ENCODE measurements around the gene CXCR4.

The CXCR4 gene

GRCh38 chr2:136070913-136071312, 47.0 kb downstream of the CXCR4 start:
- Histone ChIP-seq H3K36me3 (ENCODE audit: insufficient read depth, low read length) (no peaks in the 10 kb centered on the region), H2AFZ (ENCODE audit: low read length) (no peak overlapping the region), H3K4me1 (ENCODE audit: insufficient read depth, low read length, poor library complexity, severe bottlenecking) (peaks cover 8% of the 10 kb centered on the region), H3K4me2 (ENCODE audit: low read depth, low read length, poor library complexity, severe bottlenecking) (no peak overlapping the region), H3K9me2 (replicated peaks; ENCODE audit: low read depth, low read length) (no peaks in the 10 kb centered on the region), H3F3A (ENCODE audit: low read depth) (no peaks in the 10 kb centered on the region), H3K4me3 (ENCODE audit: low read length, poor library complexity, severe bottlenecking) (no peak overlapping the region), H3K79me2 (ENCODE audit: insufficient read depth, low read length) (no peaks in the 10 kb centered on the region), H3K9me3 (ENCODE audit: insufficient read depth, low read depth, low read length) (peaks cover 16% of the 10 kb centered on the region), H3K9ac (ENCODE audit: low read depth, low read length, poor library complexity, severe bottlenecking) (no peak overlapping the region), H4K20me1 (ENCODE audit: insufficient read depth, low read length, poor library complexity, severe bottlenecking) (no peaks in the 10 kb centered on the region), H3K27me3 (ENCODE audit: insufficient read depth, low read length, poor library complexity, severe bottlenecking) (no peaks in the 10 kb centered on the region)
- no peak for TF ChIP-seq CTCF (conservative IDR thresholded peaks at IDR 0.05; ENCODE audit: low read length)
- TF ChIP-seq EZH2phosphoT487 (IDR thresholded peaks at IDR 0.05; ENCODE audit: borderline replicate concordance) = no peak

GRCh38 chr2:136069773-136070172, 48.2 kb downstream of the CXCR4 start:
- H3K27me3 ChIP-seq (ENCODE audit: insufficient read depth, low read length, poor library complexity, severe bottlenecking) = no peaks in the 10 kb centered on the region
- no peaks in the 10 kb centered on the region for H3K9me2 ChIP-seq (replicated peaks; ENCODE audit: low read depth, low read length)
- no peaks in the 10 kb centered on the region for H3K79me2 ChIP-seq (ENCODE audit: insufficient read depth, low read length)
- H3F3A ChIP-seq (ENCODE audit: low read depth) = no peaks in the 10 kb centered on the region
- no peaks in the 10 kb centered on the region for H4K20me1 ChIP-seq (ENCODE audit: insufficient read depth, low read length, poor library complexity, severe bottlenecking)
- TF ChIP-seq CTCF (conservative IDR thresholded peaks at IDR 0.05; ENCODE audit: low read length) (no peak), EZH2phosphoT487 (IDR thresholded peaks at IDR 0.05; ENCODE audit: borderline replicate concordance) (no peak)
- no peak overlapping the region for H3K4me3 ChIP-seq (ENCODE audit: low read length, poor library complexity, severe bottlenecking)
- no peak overlapping the region for H3K9ac ChIP-seq (ENCODE audit: low read depth, low read length, poor library complexity, severe bottlenecking)
- H3K36me3 ChIP-seq (ENCODE audit: insufficient read depth, low read length) = no peaks in the 10 kb centered on the region
- H2AFZ ChIP-seq (ENCODE audit: low read length) = no peak overlapping the region
- H3K4me2 ChIP-seq (ENCODE audit: low read depth, low read length, poor library complexity, severe bottlenecking) = no peak overlapping the region
- H3K4me1 ChIP-seq (ENCODE audit: insufficient read depth, low read length, poor library complexity, severe bottlenecking) = peaks cover 18% of the 10 kb centered on the region
- peaks cover 16% of the 10 kb centered on the region for H3K9me3 ChIP-seq (ENCODE audit: insufficient read depth, low read depth, low read length)

GRCh38 chr2:136068581-136069227, 49.2 kb downstream of the CXCR4 start:
- H3K79me2 ChIP-seq (ENCODE audit: insufficient read depth, low read length) = no peaks in the 10 kb centered on the region
- H4K20me1 ChIP-seq (ENCODE audit: insufficient read depth, low read length, poor library complexity, severe bottlenecking) = no peaks in the 10 kb centered on the region
- H3K9me3 ChIP-seq (ENCODE audit: insufficient read depth, low read depth, low read length) = peaks cover 16% of the 10 kb centered on the region
- peaks cover 18% of the 10 kb centered on the region for H3K4me1 ChIP-seq (ENCODE audit: insufficient read depth, low read length, poor library complexity, severe bottlenecking)
- H3K36me3 ChIP-seq (ENCODE audit: insufficient read depth, low read length) = no peaks in the 10 kb centered on the region
- no peak overlapping the region for H3K4me2 ChIP-seq (ENCODE audit: low read depth, low read length, poor library complexity, severe bottlenecking)
- no peak overlapping the region for H3K9ac ChIP-seq (ENCODE audit: low read depth, low read length, poor library complexity, severe bottlenecking)
- H2AFZ ChIP-seq (ENCODE audit: low read length) = no peak overlapping the region
- TF ChIP-seq CTCF (conservative IDR thresholded peaks at IDR 0.05; ENCODE audit: low read length) (no peak), EZH2phosphoT487 (IDR thresholded peaks at IDR 0.05; ENCODE audit: borderline replicate concordance) (no peak)
- H3F3A ChIP-seq (ENCODE audit: low read depth) = no peaks in the 10 kb centered on the region
- H3K4me3 ChIP-seq (ENCODE audit: low read length, poor library complexity, severe bottlenecking) = no peak overlapping the region
- H3K27me3 ChIP-seq (ENCODE audit: insufficient read depth, low read length, poor library complexity, severe bottlenecking) = no peaks in the 10 kb centered on the region
- H3K9me2 ChIP-seq (replicated peaks; ENCODE audit: low read depth, low read length) = no peaks in the 10 kb centered on the region

Data from Loucy (cell line).